IMR-90 (cell line): ENCODE data around the gene ISOC2. TPM values are rescaled to one million over a fixed set of nuclear protein-coding genes. Genes with fewer than 3 reads are reported as not detected.

Experiments
- ELK1 ChIP-seq: fragments of 150-350 bp; IDR thresholded peaks from 2 replicates; pipeline ENCODE4 v1.6.1; 2016; ENCODE audit warnings: low read depth, mild to moderate bottlenecking, low read length, moderate library complexity, borderline replicate concordance
- RCOR1 ChIP-seq: IDR thresholded peaks from 2 replicates; pipeline ENCODE4 v1.6.1; 2012; ENCODE audit warnings: mild to moderate bottlenecking, low read length, improper control_type of control experiment; ENCODE audit not compliant: insufficient replicate concordance
- polyA plus RNA-seq, 3 experiments: library from polyadenylated mRNA; depleted of rRNA; stranded (reverse); fragments of >200 nt; gene quantifications; 2 replicates each; pipeline ENCODE4 v1.2.3, GENCODE V29; 2012; ENCODE audit warnings: low replicate concordance in 1 of 3
- total RNA-seq: library from RNA; depleted of rRNA; stranded (reverse); fragments of >200 nt; gene quantifications from 2 replicates; pipeline ENCODE4 v1.2.3, GENCODE V29; 2012

ISOC2 gene
- total and polyA plus RNA-seq, 2 of the 4 experiments (the other 2 are of a cell fraction), result 56.1 to 82.1 TPM

GRCh38 chr19:55461974-55462626 is 658 bp upstream of the ISOC2 start (continued):
- no peak for TF ChIP-seq ELK1
- TF ChIP-seq RCOR1, result no peak
